KOPT-K1 (cell line): ENCODE results near the gene LY86.
A peak's percentile ranks its signal among the peaks of the same experiment; 100 is the strongest.
"Not testable (repeated sequence)": the region's sequence is repeated elsewhere in the genome, so short reads cannot be mapped to it uniquely, and the experiment has no call there.

Source experiments
- H3K27ac ChIP-seq: fragments of 200-600 bp; sonication (generic); 2 replicates; pipeline ENCODE4 v1.5.1; 2016; ENCODE audit warnings: antibody characterized with exemption, mild to moderate bottlenecking, low read depth, low read length; ENCODE audit not compliant: poor library complexity, severe bottlenecking
- H3K36me3 ChIP-seq: fragments of 200-600 bp; sonication (generic); 2 replicates; pipeline ENCODE4 v1.5.1; 2017; ENCODE audit warnings: antibody characterized with exemption, mild to moderate bottlenecking, low read length, moderate library complexity; ENCODE audit not compliant: insufficient read depth
- H3K9me3 ChIP-seq: fragments of 200-600 bp; sonication (generic); 2 replicates; pipeline ENCODE4 v1.5.1; 2017; ENCODE audit warnings: antibody characterized with exemption, low read length, mild to moderate bottlenecking; ENCODE audit not compliant: insufficient read depth, poor library complexity, severe bottlenecking

Gene LY86

GRCh38 chr6:6657820-6658217, 69.3 kb downstream of the LY86 start:
- Histone ChIP-seq H3K9me3 (peaks cover 12% of the 10 kb centered on the region), H3K27ac (peak overlapping the region; percentile 91), H3K36me3 (no peaks in the 10 kb centered on the region)

GRCh38 chr6:6659600-6660327, 71.2 kb downstream of the LY86 start:
- Histone ChIP-seq H3K27ac (peak overlapping the region; percentile 91), H3K36me3 (no peaks in the 10 kb centered on the region), H3K9me3 (peaks cover 12% of the 10 kb centered on the region)

GRCh38 chr6:6660339-6661045, 72.0 kb downstream of the LY86 start:
- peaks cover 12% of the 10 kb centered on the region for H3K9me3 ChIP-seq
- H3K27ac ChIP-seq = peak overlapping the region; percentile 21
- no peaks in the 10 kb centered on the region for H3K36me3 ChIP-seq

GRCh38 chr6:6661191-6661590, 72.7 kb downstream of the LY86 start:
- H3K27ac ChIP-seq = peak overlapping the region; percentile 21

GRCh38 chr6:6661684-6662083, 73.2 kb downstream of the LY86 start:
- no peak overlapping the region for H3K27ac ChIP-seq
- H3K9me3 ChIP-seq = peaks cover 12% of the 10 kb centered on the region
- no peaks in the 10 kb centered on the region for H3K36me3 ChIP-seq

More at GRCh38 chr6:6661191-6661590, 72.7 kb downstream of the LY86 start:
- peaks cover 12% of the 10 kb centered on the region for H3K9me3 ChIP-seq
- no peaks in the 10 kb centered on the region for H3K36me3 ChIP-seq

GRCh38 chr6:6663421-6664135, 75.1 kb downstream of the LY86 start:
- H3K36me3 ChIP-seq = no peaks in the 10 kb centered on the region
- no peaks in the 10 kb centered on the region for H3K9me3 ChIP-seq
- H3K27ac ChIP-seq = no peak overlapping the region

GRCh38 chr6:6665555-6666243, 77.2 kb downstream of the LY86 start:
- Histone ChIP-seq H3K36me3 (no peaks in the 10 kb centered on the region), H3K27ac (no peak overlapping the region), H3K9me3 (no peaks in the 10 kb centered on the region)

- not testable (repeated sequence) for H3K9me3 ChIP-seq, H3K36me3 ChIP-seq, H3K27ac ChIP-seq
Measured at GRCh38 chr6:6670150-6670549, 81.6 kb downstream of the LY86 start.

GRCh38 chr6:6674872-6675271, 86.4 kb downstream of the LY86 start:
- H3K27ac ChIP-seq = no peak overlapping the region
- H3K9me3 ChIP-seq = no peaks in the 10 kb centered on the region
- no peaks in the 10 kb centered on the region for H3K36me3 ChIP-seq

GRCh38 chr6:6676910-6677441, 88.5 kb downstream of the LY86 start:
- H3K9me3 ChIP-seq = no peaks in the 10 kb centered on the region
- peak overlapping the region; percentile 7 for H3K27ac ChIP-seq
- no peaks in the 10 kb centered on the region for H3K36me3 ChIP-seq

- Histone ChIP-seq H3K27ac (no peak overlapping the region), H3K36me3 (no peaks in the 10 kb centered on the region), H3K9me3 (no peaks in the 10 kb centered on the region)
Measured at GRCh38 chr6:6678185-6678671, 89.7 kb downstream of the LY86 start.

GRCh38 chr6:6678811-6679210, 90.3 kb downstream of the LY86 start:
- H3K36me3 ChIP-seq = no peaks in the 10 kb centered on the region
- no peaks in the 10 kb centered on the region for H3K9me3 ChIP-seq
- no peak overlapping the region for H3K27ac ChIP-seq

GRCh38 chr6:6679633-6680032, 91.1 kb downstream of the LY86 start:
- H3K9me3 ChIP-seq = no peaks in the 10 kb centered on the region
- no peaks in the 10 kb centered on the region for H3K36me3 ChIP-seq
- H3K27ac ChIP-seq = no peak overlapping the region

- Histone ChIP-seq H3K27ac (no peak overlapping the region), H3K9me3 (no peaks in the 10 kb centered on the region), H3K36me3 (no peaks in the 10 kb centered on the region)
Measured at GRCh38 chr6:6680526-6680925, 92.0 kb downstream of the LY86 start.
